Endothelial cell of umbilical vein (primary cell): ENCODE results near the gene ZC3H6. TPM values are rescaled to one million over a fixed set of nuclear protein-coding genes. Genes with fewer than 3 reads are reported as not detected.
"Not testable (repeated sequence)": the region's sequence is repeated elsewhere in the genome, so short reads cannot be mapped to it uniquely, and the experiment has no call there.

Experiments used
- BruUV-seq: library from RNA; stranded (reverse); fragments of 400-500 nt; replicated peaks from 2 replicates; lab custom pipeline; 2021; lab: Mats Ljungman, UMichigan
- CTCF ChIA-PET: fragments of 300-600, 350-600 bp; sonication (Branson Sonifier 250); formaldehyde crosslinking; loops from one replicate; lab custom pipeline; 2021; ENCODE audit warnings: antibody characterized with exemption, inconsistent platforms; lab: Charles Lee
- POLR2A ChIA-PET: fragments of 300-600, 350-600 bp; sonication (Branson Sonifier 250); formaldehyde crosslinking; loops from one replicate; lab custom pipeline; 2021; ENCODE audit warnings: antibody characterized with exemption, inconsistent platforms; lab: Charles Lee
- DNase-seq: peaks from one replicate; pipeline ENCODE4 v3.0.0-alpha.2; 2011; ENCODE audit warnings: low read depth, low spot score
- FAIRE-seq: peaks from 2 replicates; lab custom pipeline; 2011; peaks lifted over from hg19 to GRCh38; lab: Jason Lieb, UNC
- H2AFZ ChIP-seq: 2 replicates; pipeline ENCODE4 v1.6.0; 2012; ENCODE audit warnings: low read depth, low read length, control low read depth, inconsistent platforms
- H3K27ac ChIP-seq: 2 replicates; pipeline ENCODE4 v1.5.1; 2011; ENCODE audit warnings: low read depth, mild to moderate bottlenecking, control low read depth, low read length, moderate library complexity; ENCODE audit not compliant: insufficient read depth
- H3K27me3 ChIP-seq, 2 experiments: 2 replicates each; pipeline versions ENCODE4 v1.6.0 to v1.6.1; 2011; ENCODE audit warnings: low read length in 2 of 2, mixed read lengths in 1 of 2; ENCODE audit not compliant: control insufficient read depth in 2 of 2, insufficient read depth in 2 of 2
- H3K36me3 ChIP-seq, 2 experiments: 2 replicates in 1 of 2; 3 replicates in 1 of 2; pipeline ENCODE4 v1.5.1; 2011; ENCODE audit warnings: low read length in 2 of 2, mild to moderate bottlenecking in 1 of 2, moderate library complexity in 1 of 2; ENCODE audit not compliant: control insufficient read depth in 2 of 2, insufficient read depth in 2 of 2; ENCODE audit errors: extremely low read depth in 1 of 2
- H3K4me1 ChIP-seq: 3 replicates; pipeline ENCODE4 v1.5.1; 2011; ENCODE audit warnings: mild to moderate bottlenecking, low read length; ENCODE audit not compliant: control insufficient read depth, insufficient read depth; ENCODE audit errors: extremely low read depth
- H3K4me2 ChIP-seq: 2 replicates; pipeline ENCODE4 v1.6.1; 2011; ENCODE audit warnings: low read length, control low read depth, mixed read lengths; ENCODE audit not compliant: insufficient read depth
- H3K4me3 ChIP-seq, 3 experiments: fragments of 200-600 bp in 1 of 3; sonication (generic), shearing (Covaris generic) in 1 of 3; replicated peaks in 1 of 3; 2 replicates each; pipeline ENCODE4 v1.5.1; 2011 to 2016; ENCODE audit warnings: control low read depth in 3 of 3, low read length in 3 of 3, mild to moderate bottlenecking in 2 of 3, inconsistent platforms in 1 of 3, low read depth in 1 of 3, moderate library complexity in 1 of 3; ENCODE audit not compliant: insufficient read depth in 1 of 3
- H3K79me2 ChIP-seq: 2 replicates; pipeline ENCODE4 v1.6.0; 2012; ENCODE audit warnings: low read length, inconsistent platforms; ENCODE audit not compliant: control insufficient read depth, insufficient read depth
- H3K9ac ChIP-seq: replicated peaks from 2 replicates; pipeline ENCODE3; 2011; ENCODE audit warnings: low read length, control low read depth; ENCODE audit not compliant: insufficient read depth; ENCODE audit errors: extremely low read depth
- H3K9me1 ChIP-seq: replicated peaks from 3 replicates; pipeline ENCODE4 v1.6.0; 2011; ENCODE audit warnings: mild to moderate bottlenecking, low read length; ENCODE audit not compliant: control insufficient read depth, insufficient read depth; ENCODE audit errors: extremely low read depth
- H3K9me3 ChIP-seq: replicated peaks from 2 replicates; pipeline ENCODE4 v1.5.1; 2012; ENCODE audit warnings: low read length, inconsistent platforms; ENCODE audit not compliant: control insufficient read depth, insufficient read depth
- H4K20me1 ChIP-seq: replicated peaks from 2 replicates; pipeline ENCODE3; 2011; ENCODE audit warnings: mild to moderate bottlenecking, low read length; ENCODE audit not compliant: control insufficient read depth, insufficient read depth; ENCODE audit errors: extremely low read depth
- dilution Hi-C: fragments of 300-500 bp; cut with MboI; formaldehyde crosslinking; loops from one replicate; pipeline ENCODE4 v1.15.0; 2019; ENCODE audit warnings: low sequenced_read_pairs; ENCODE audit not compliant: extremely low pct_ligation_motif_present
- intact Hi-C: fragments of 100-400 bp; cut with micrococcal nuclease; formaldehyde crosslinking; loops from one replicate; pipeline ENCODE4 v1.10.0; 2022
- polyA plus RNA-seq, 4 experiments: library from polyadenylated mRNA; depleted of rRNA in 3 of 4; stranded (reverse) in 3 of 4; unstranded in 1 of 4; fragments of >200 nt; gene quantifications; 2 replicates each; pipeline versions ENCODE4 v1.2.1 to v1.2.3, GENCODE V29; 2011 to 2012; ENCODE audit warnings: missing spikeins in 1 of 4
- small RNA-seq: library from RNA; depleted of rRNA; stranded (forward); fragments of <200 nt; gene quantifications from one replicate; pipeline ENCODE3, GENCODE V24; 2012; ENCODE audit warnings: low replicate concordance, low read depth; ENCODE audit not compliant: insufficient read depth, insufficient read length
- total RNA-seq: library from RNA; stranded (reverse); gene quantifications from 2 replicates; pipeline ENCODE4 v1.2.3, GENCODE V29; 2021

Gene ZC3H6
- total and polyA plus RNA-seq, 2 donors (not counting 3 experiments of a cell fraction or from before 2014, with no cell fraction given): 0.46 to 3.0 TPM

- FAIRE-seq, H3K9ac ChIP-seq, CTCF ChIA-PET, H4K20me1 ChIP-seq, intact Hi-C loops, POLR2A ChIA-PET, H3K4me2 ChIP-seq, BruUV-seq, H2AFZ ChIP-seq, dilution Hi-C loops, DNase-seq, H3K27me3 ChIP-seq, H3K27ac ChIP-seq, H3K4me1 ChIP-seq, H3K9me1 ChIP-seq, H3K9me3 ChIP-seq, H3K4me3 ChIP-seq, H3K36me3 ChIP-seq, H3K79me2 ChIP-seq: not testable (repeated sequence)
Observed at GRCh38 chr2:112354335-112354734, 78.9 kb downstream of the ZC3H6 start.

GRCh38 chr2:112360055-112360454 is 84.7 kb downstream of the ZC3H6 start:
- H3K4me1 ChIP-seq, H3K4me3 ChIP-seq, CTCF ChIA-PET, H3K79me2 ChIP-seq, H4K20me1 ChIP-seq, H3K27me3 ChIP-seq, intact Hi-C loops, BruUV-seq, H3K27ac ChIP-seq, H3K9ac ChIP-seq, H3K36me3 ChIP-seq, H3K9me1 ChIP-seq, H3K4me2 ChIP-seq, H3K9me3 ChIP-seq, dilution Hi-C loops, DNase-seq, H2AFZ ChIP-seq, POLR2A ChIA-PET, FAIRE-seq: not testable (repeated sequence)

Small RNA genes lying within 50 kb of the gene (small RNA-seq; reads per million reads assigned to genes)
- gene AC115115.1: not detected

Other genes with a start within 250 kb of the ZC3H6 start
- 21.5 and 22.1 TPM in 2 replicates for gene TMEM87B, start 220.3 kb upstream of the ZC3H6 start, total RNA-seq
- 12.2 and 17.6 TPM in 2 replicates for gene TMEM87B, start 220.3 kb upstream of the ZC3H6 start, polyA plus RNA-seq
- gene FBLN7, start 137.2 kb upstream of the ZC3H6 start, total RNA-seq: 2.1 and 3.3 TPM in 2 replicates
- gene FBLN7, start 137.2 kb upstream of the ZC3H6 start, polyA plus RNA-seq: 3.1 and 3.4 TPM in 2 replicates
- gene ZC3H8, start 20.6 kb upstream of the ZC3H6 start, total RNA-seq: 7.1 and 7.8 TPM in 2 replicates
- gene ZC3H8, start 20.6 kb upstream of the ZC3H6 start, polyA plus RNA-seq: 0.95 and 1.4 TPM in 2 replicates
- gene RGPD8, start 158.0 kb downstream of the ZC3H6 start, total RNA-seq: 10.8 and 17.7 TPM in 2 replicates
- 0.75 and 0.98 TPM in 2 replicates for gene RGPD8, start 158.0 kb downstream of the ZC3H6 start, polyA plus RNA-seq
- gene TTL, start 206.6 kb downstream of the ZC3H6 start, total RNA-seq: 66.8 and 71.0 TPM in 2 replicates
- 17.9 and 21.9 TPM in 2 replicates for gene TTL, start 206.6 kb downstream of the ZC3H6 start, polyA plus RNA-seq